K562 (cell line): Measurements from ENCODE around the gene VDAC2. TPM values are rescaled to one million over a fixed set of nuclear protein-coding genes. Genes with fewer than 3 reads are reported as not detected.
A peak's percentile ranks its signal among the peaks of the same experiment; 100 is the strongest.

Experiments
- ARHGAP35 ChIP-seq: fragments of 450-650 bp; IDR thresholded peaks from 2 replicates; pipeline ENCODE4 v1.6.1; 2018; ENCODE audit not compliant: partially characterized antibody
- ATF7 ChIP-seq: fragments of 450-650 bp; IDR thresholded peaks from 2 replicates; pipeline ENCODE4 v1.7.1; 2014; ENCODE audit warnings: mild to moderate bottlenecking, moderate library complexity
- C11orf30 ChIP-seq: fragments of 450-650 bp; IDR thresholded peaks from 2 replicates; pipeline ENCODE4 v1.6.1; 2016; ENCODE audit warnings: low read depth, mild to moderate bottlenecking
- HNRNPUL1 ChIP-seq: fragments of 200-400 bp; formaldehyde crosslinking; IDR thresholded peaks from 2 replicates; pipeline ENCODE4 v1.6.1; 2017; ENCODE audit warnings: low read length
- MAFF ChIP-seq: IDR thresholded peaks from 2 replicates; pipeline ENCODE4 v1.6.1; 2012; ENCODE audit warnings: low read length, improper control_type of control experiment
- MEF2D ChIP-seq: conservative IDR thresholded peaks from 2 replicates; pipeline ENCODE4 v1.6.1; 2016; ENCODE audit warnings: low read depth, missing genetic modification characterization, missing compliant biosample characterization
- NONO ChIP-seq, 2 experiments: fragments of 200-400 bp in 1 of 2; fragments of 450-650 bp in 1 of 2; formaldehyde crosslinking in 1 of 2; IDR thresholded peaks; 2 replicates each; pipeline ENCODE4 v1.6.1; 2017; ENCODE audit warnings: low read depth in 2 of 2, mild to moderate bottlenecking in 2 of 2, moderate library complexity in 2 of 2, low read length in 1 of 2
- PPARD ChIP-seq: fragments of 250-450 bp; sonication (Bioruptor Pico); IDR thresholded peaks from 2 replicates; pipeline ENCODE4 v1.8.0; 2022; ENCODE audit warnings: inconsistent platforms, mild to moderate bottlenecking, moderate library complexity
- RB1 ChIP-seq: fragments of 450-650 bp; IDR thresholded peaks from 2 replicates; pipeline ENCODE4 v1.6.1; 2017; ENCODE audit warnings: low read depth, mild to moderate bottlenecking
- SMAD2 ChIP-seq: fragments of 150-350 bp; IDR thresholded peaks from 2 replicates; pipeline ENCODE4 v1.6.1; 2014; ENCODE audit warnings: low read depth, mild to moderate bottlenecking, low read length
- SREBF1 ChIP-seq: fragments of 150-350 bp; IDR thresholded peaks from 2 replicates; pipeline ENCODE4 v1.6.1; 2014; ENCODE audit warnings: antibody characterized with exemption, low read depth, low read length, borderline replicate concordance
- TCFL5 ChIP-seq: fragments of 250-450 bp; sonication (Bioruptor Pico); conservative IDR thresholded peaks from 2 replicates; pipeline ENCODE4 v1.6.1; 2021; ENCODE audit warnings: mild to moderate bottlenecking, moderate library complexity, matching md5 sums
- THAP7 ChIP-seq: fragments of 250-450 bp; sonication (Bioruptor Pico); IDR thresholded peaks from 2 replicates; pipeline ENCODE4 v1.5.0; 2021
- ZBTB11 ChIP-seq, 3 experiments: fragments of 200-800 bp in 1 of 3; fragments of 250-450 bp in 1 of 3; fragments of 450-650 bp in 1 of 3; sonication (Bioruptor Pico) in 1 of 3; sonication (Bioruptor generic) in 1 of 3; formaldehyde crosslinking in 1 of 3; IDR thresholded peaks; 2 replicates each; pipeline versions ENCODE4 v1.6.1 to v1.8.0; 2016 to 2022; ENCODE audit warnings: mild to moderate bottlenecking in 2 of 3, missing genetic modification characterization in 2 of 3, missing compliant biosample characterization in 1 of 3, moderate library complexity in 1 of 3
- ZKSCAN3 ChIP-seq: fragments of 250-450 bp; sonication (Bioruptor Pico); IDR thresholded peaks from 2 replicates; pipeline ENCODE4 v1.4.0; 2020
- ZNF174 ChIP-seq: fragments of 250-450 bp; sonication (Bioruptor Pico); IDR thresholded peaks from 2 replicates; pipeline ENCODE4 v1.4.0; 2020; ENCODE audit warnings: mild to moderate bottlenecking
- ZNF316 ChIP-seq: fragments of 450-650 bp; IDR thresholded peaks from 2 replicates; pipeline ENCODE4 v1.6.1; 2016
- ZNF436 ChIP-seq: fragments of 250-450, 450-650 bp; sonication (Bioruptor Pico); formaldehyde crosslinking; IDR thresholded peaks from 2 replicates; pipeline ENCODE4 v1.7.0; 2020; ENCODE audit warnings: mild to moderate bottlenecking
- ZNF551 ChIP-seq: fragments of 250-450 bp; sonication (Bioruptor Pico); IDR thresholded peaks from 2 replicates; pipeline ENCODE4 v1.5.0; 2021; ENCODE audit warnings: mild to moderate bottlenecking, moderate library complexity
- ZNF583 ChIP-seq: fragments of 250-450 bp; sonication (Bioruptor Pico); IDR thresholded peaks from 2 replicates; pipeline ENCODE4 v1.4.0; 2020
- ZNF589 ChIP-seq: fragments of 200-800 bp; sonication (Bioruptor generic); IDR thresholded peaks from 2 replicates; pipeline ENCODE4 v1.6.1; 2016; ENCODE audit warnings: low read depth, missing genetic modification characterization, missing compliant biosample characterization
- polyA plus RNA-seq, 8 experiments: library from polyadenylated mRNA; depleted of rRNA in 4 of 8; stranded (reverse) in 5 of 8; unstranded in 3 of 8; fragments of >200 nt; fragmentation: Nextera tagmentation in 2 of 8; fragmentation: Illumina TruSeq in 1 of 8; extraction: Ambion mirVana in 2 of 8; extraction: Trizol in 1 of 8; gene quantifications; 2 replicates each; pipeline versions ENCODE4 v1.2.1 to v1.2.3, GENCODE V29; 2011 to 2014; ENCODE audit warnings: inconsistent platforms in 1 of 8, missing spikeins in 1 of 8
- total RNA-seq, 7 experiments: library from RNA; depleted of rRNA in 6 of 7; stranded (reverse); fragments of >200 nt in 6 of 7; fragmentation: Illumina TruSeq in 2 of 7; extraction: Trizol in 2 of 7; gene quantifications; 2 replicates each; pipeline versions ENCODE4 v1.2.1 to v1.2.3, GENCODE V29; 2011 to 2021; ENCODE audit warnings: low replicate concordance in 1 of 7
- TF ChIP-seq, protein P1 (sequence below), 2 experiments: fragments of 250-450 bp in 1 of 2; fragments of 450-650 bp in 1 of 2; sonication (Bioruptor Pico) in 1 of 2; IDR thresholded peaks; 2 replicates each; pipeline versions ENCODE4 v1.6.1 to v1.8.0; 2016 to 2021; ENCODE audit warnings: mild to moderate bottlenecking in 2 of 2, moderate library complexity in 2 of 2, missing compliant biosample characterization in 1 of 2, missing genetic modification characterization in 1 of 2
- TF ChIP-seq, protein P2 (sequence below): sonication (generic); formaldehyde crosslinking; IDR thresholded peaks from 2 replicates; pipeline ENCODE4 v1.8.0; 2022; ENCODE audit warnings: missing genetic modification reagents, mild to moderate bottlenecking, borderline replicate concordance

VDAC2 gene
- total and polyA plus RNA-seq, 9 of the 15 experiments (the other 6 are each of a cell fraction or from before 2014, with no cell fraction given): 139 to 450 (median 250) TPM

DNA sequence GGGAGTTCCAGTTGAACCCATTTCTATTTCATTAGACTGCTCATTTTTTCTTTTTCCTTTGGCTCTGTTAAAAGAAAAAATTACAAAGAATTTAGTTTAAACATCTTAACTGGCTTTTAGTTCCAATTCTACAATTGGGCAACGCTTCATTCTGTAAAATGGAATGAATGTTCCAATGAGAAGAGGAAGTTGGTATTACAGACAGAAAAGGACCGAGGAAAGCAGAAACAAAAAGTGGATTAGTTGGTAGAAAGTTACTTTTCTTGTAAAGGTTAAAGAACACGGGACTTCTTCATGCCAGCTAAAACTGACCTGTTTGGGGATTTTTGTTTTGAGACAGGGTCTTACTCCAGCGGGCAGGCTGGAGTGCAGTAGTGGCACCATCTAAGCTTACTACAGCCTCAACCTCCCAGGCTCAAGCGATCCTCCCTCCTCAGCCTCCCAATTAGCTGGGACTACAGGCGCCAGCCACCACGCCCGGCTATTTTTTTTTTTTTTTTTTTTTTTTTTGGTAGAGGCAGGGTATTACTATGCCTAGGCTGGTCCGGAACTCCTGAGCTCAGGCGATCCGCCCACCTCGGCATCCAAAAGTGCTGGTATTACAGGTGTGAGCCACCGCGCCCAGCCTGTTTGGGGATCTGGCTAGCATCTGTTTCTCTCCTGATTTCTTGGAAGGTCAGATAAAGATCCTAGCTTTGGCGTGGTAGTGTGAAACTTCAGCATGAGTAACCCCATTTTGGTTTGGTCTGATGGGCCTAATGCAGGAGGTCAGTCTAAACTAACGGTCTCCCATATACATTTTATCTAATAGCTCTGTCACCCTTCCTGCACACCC is 1.3 kb upstream of the VDAC2 start (continued):
- TF ChIP-seq ZNF551 (no peak), ZNF583 (CRISPR knock-in tag) (peak; percentile 96), ZNF436 (no peak), ZNF174 (CRISPR knock-in tag) (peak; percentile 82; the same call in 1 of the 2 replicates), ZNF316 (no peak), TCFL5 (CRISPR knock-in tag) (peak; percentile 85), NONO (IDR thresholded peaks at IDR 0.05; ENCODE audit: low read depth in 2 of 2, low read length in 1 of 2) (no peak), ZBTB11 (CRISPR knock-in tag; IDR thresholded peaks at IDR 0.05) (peak in 1 of 3 experiments; percentile 80; a peak in 2 of 6 replicates), ZKSCAN3 (no peak), THAP7 (CRISPR knock-in tag) (no peak), PPARD (CRISPR knock-in tag) (no peak), MEF2D (tag) (peak; percentile 88), HNRNPUL1 (no peak), ATF7 (no peak), ARHGAP35 (no peak), ZNF589 (CRISPR knock-in tag) (peak; percentile 95; the same call in 1 of the 2 replicates), C11orf30 (no peak), SREBF1 (no peak), MAFF (0 out of 2 replicates have a peak, but pooled peaks have one; percentile 48), SMAD2 (no peak), RB1 (no peak)
- TF ChIP-seq, protein P1, sequence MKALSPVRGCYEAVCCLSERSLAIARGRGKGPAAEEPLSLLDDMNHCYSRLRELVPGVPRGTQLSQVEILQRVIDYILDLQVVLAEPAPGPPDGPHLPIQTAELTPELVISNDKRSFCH (CRISPR knock-in tag; IDR thresholded peaks at IDR 0.05): peak; percentile 88
- TF ChIP-seq, protein P1 (tag; IDR thresholded peaks at IDR 0.05): peak; percentile 98
- TF ChIP-seq, protein P2, sequence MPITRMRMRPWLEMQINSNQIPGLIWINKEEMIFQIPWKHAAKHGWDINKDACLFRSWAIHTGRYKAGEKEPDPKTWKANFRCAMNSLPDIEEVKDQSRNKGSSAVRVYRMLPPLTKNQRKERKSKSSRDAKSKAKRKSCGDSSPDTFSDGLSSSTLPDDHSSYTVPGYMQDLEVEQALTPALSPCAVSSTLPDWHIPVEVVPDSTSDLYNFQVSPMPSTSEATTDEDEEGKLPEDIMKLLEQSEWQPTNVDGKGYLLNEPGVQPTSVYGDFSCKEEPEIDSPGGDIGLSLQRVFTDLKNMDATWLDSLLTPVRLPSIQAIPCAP (CRISPR knock-in tag): no peak
